Activated gamma-delta T cell treated with Interleukin-2 at 50 U/mL for 16 hours (primary cell): ENCODE results near the gene KIF1B.
"Not testable (repeated sequence)": the region's sequence is repeated elsewhere in the genome, so short reads cannot be mapped to it uniquely, and the experiment has no call there.

Experiments used
- DNase-seq: peaks from one replicate; pipeline ENCODE4 v3.0.0-alpha.2; 2020

The KIF1B gene

DNA sequence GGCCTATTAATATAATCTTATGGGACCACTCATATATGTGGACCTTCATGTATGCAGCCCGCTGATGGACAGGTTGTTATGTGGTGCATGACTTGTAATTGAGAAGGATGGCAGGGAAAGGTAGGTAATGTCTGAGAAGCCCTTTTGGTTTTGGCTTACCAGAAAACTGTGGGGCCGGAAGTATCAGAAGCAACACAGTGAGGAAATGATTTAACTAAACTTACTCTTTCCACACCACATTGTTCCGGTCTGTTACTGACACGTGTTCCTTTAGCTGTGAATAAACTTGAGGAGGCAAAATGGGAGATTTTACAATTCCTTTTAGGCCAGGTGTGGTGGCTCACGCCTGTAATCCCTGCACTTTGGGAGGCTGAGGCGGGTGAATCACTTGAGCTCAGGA, 32.4 kb downstream of the KIF1B start:
- DNase-seq = no peak

DNA sequence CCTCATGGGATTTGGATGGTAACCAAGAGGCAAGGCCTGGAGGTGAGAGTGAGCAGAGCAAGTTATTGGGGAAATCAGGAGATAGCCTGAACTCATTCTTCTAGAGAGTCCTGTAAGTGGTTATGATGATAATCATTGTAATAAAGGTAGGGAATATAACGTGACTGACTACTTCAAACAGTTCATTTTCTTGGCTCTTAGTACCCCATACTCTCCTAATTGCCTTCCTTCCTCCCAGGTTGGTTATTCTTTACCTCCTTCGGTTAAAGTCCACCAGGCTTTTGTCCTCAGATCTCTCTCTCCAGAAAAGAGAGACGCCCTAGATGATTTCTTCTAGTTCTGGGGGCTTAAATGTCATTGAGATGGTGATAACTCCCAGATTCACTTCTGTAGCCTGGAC, 35.3 kb downstream of the KIF1B start:
- DNase-seq = no peak

DNA sequence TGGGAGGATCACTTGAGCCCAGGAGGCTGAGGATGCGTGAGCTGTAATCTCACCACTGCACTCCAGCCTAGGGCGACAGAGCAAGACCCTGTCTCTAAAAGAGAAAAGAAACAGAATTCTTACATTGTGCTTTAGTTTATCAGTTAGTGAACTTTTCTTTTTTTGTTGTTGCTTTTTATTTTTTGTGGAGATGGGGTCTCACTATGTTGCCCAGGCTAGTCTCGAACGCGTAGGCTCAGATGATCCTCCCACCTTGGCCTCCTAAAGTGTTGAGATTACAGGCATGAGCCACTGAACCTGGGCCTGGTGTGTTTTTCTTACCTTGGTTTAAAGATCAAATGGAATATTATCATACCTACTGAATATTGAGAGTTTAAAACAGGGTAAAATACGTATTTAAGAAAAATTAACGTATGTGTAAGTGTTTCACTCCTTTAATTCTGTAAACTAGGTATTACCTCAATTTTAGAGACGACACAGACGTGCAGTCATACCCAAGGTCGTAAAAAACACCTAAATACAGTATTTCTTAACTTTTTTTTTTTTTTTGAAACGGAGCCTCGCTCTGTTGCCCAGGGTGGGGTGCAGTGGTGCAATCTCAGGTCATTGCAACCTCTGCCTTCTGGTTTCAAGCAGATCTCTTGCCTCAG, 39.6 kb downstream of the KIF1B start:
- no peak for DNase-seq

DNA sequence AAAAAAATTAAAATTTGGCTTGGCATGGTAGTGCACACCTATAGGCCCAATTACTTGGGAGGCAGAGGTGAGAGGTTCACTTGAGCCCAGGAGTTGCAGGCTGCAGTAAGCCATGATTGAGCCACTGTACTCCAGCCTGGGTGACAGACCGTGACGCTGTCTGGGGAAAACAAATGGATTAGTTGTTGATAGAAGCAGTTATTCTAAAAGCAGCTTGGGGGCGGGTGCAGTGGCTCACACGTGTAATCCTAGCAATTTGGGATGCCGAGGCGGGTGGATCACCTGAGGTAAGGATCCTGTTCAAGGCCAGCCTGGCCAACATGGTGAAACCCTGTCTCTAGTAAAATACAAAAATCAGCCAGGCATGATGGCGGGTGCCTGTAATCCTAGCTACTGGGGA, 40.3 kb downstream of the KIF1B start:
- DNase-seq = no peak

DNA sequence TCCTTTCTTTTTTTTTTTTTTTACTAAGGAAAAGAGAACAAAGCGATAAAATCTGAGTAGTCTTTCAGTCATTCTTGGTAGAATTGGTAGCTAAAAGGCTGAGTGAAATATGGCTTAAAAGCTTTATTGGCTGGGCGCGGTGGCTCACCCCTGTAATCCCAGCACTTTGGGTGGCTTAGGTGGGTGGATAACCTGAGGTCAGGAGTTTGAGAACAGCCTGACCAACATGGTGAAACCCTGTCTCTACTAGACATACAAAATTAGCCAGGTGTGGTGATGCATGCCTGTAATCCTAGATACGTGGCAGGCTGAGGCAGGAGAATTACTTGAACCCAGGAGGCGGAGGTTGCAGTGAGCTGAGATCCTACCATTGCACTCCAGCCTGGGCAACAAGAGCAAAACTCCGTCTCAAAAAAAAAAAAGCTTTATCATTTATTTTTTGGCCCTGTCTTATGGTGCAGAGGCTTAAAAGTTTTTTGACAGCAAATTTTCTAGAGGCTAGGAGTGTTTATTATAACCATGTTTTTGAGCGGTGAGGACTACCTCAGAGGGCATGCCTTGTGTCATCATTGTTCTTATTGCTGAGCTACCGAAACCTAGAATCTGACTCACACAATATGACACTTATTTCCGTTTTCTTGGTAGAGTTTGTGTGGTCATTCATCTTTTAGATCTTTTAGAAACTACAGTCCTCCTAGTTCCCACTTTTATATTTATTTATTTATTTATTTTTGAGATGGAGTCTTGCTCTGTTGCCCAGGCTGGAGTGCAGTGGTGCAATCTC, 41.1 kb downstream of the KIF1B start:
- not testable (repeated sequence) for DNase-seq

DNA sequence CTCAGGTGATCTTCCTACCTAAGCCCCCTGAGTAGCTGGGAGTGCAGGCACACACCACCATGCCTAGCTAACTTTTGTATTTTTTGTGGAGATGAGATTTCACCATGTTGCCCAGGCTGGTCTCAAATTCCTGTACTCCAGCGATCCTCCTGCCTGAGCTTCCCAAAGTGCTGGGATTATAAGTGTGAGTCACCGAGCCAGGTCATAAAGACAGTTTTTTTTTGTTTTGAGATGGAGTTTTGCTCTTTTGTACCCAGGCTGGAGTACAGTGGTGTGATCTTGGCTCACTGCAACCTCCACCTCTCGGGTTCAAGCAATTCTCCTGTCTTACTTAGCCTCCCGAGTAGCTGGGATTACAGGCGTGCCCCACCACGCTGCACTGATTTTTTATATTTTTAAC, 42.1 kb downstream of the KIF1B start:
- no peak for DNase-seq

DNA sequence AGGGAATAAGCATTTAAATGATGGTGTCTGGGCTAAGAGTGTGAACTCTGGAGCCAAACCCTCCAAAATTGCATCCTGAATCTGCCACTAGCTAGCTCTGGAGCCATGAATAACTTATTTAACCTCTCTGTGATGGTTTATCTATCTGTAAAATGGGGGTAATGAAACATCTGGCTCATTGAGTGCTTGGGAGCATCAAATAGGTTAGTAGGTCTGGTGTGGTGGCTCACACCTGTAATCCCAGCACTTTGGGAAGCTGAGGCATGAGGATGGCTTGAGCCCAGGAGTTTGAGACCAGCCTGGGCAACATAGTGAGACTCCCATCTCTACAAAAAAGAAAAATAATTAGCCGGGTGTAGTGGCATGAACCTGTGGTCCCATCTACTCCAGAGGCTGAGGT, 42.8 kb downstream of the KIF1B start:
- no peak for DNase-seq

DNA sequence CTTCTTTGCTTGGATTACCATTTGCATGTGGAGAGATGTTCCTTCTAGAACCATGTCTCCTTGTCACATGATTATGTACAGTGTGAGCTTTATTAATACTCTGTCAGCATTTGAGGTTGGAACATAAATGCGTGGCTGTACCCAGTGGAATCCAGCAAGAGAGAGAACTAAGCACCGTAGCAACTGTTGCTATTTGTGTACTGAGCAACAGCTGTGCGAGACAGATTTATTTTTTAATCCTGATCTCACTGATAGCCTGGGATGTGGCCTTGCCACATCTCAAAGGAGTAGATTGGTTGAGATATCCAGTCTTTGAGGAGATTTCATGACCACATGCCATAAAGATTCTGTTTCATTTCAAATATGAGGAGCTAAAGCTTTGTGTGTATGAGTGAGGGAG, 43.4 kb downstream of the KIF1B start:
- no peak for DNase-seq

DNA sequence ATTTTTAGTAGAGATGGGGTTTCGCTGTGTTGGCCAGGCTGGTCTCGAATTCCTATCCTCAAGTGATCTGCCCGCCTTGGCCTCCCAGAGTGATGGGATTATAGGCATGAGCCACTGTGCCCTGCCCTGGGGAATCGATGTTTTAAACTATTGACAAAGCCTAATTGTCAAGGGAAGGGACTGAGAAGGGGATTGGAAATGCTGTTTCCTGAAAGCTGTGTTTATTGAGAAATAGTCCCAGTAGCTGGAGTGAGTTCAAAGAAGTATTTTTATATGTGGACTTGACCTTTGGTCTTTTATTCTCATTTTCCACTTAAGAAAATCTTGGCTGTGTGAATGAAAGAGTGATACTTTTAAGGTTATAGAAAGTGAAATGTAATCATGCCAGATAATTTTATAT, 47.5 kb downstream of the KIF1B start:
- no peak for DNase-seq

DNA sequence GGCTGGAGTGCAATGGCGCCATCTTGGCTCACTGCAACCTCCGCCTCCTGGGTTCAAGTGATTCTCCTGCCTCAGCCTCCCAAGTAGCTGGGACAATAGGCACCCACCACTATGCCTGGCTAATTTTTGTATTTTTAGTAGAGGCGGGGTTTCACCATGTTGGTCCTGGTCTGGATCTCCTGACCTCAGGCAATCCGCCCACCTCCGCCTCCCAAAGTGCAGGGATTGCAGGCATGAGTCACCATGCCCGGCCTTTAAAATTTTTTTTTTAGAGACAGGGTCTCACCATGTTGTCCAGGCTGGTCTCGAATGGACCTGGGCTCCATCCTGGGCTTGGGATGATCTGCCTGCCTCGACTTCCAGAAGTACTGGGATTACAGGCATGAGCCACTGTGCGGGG, 49.2 kb downstream of the KIF1B start:
- DNase-seq = not testable (repeated sequence)

DNA sequence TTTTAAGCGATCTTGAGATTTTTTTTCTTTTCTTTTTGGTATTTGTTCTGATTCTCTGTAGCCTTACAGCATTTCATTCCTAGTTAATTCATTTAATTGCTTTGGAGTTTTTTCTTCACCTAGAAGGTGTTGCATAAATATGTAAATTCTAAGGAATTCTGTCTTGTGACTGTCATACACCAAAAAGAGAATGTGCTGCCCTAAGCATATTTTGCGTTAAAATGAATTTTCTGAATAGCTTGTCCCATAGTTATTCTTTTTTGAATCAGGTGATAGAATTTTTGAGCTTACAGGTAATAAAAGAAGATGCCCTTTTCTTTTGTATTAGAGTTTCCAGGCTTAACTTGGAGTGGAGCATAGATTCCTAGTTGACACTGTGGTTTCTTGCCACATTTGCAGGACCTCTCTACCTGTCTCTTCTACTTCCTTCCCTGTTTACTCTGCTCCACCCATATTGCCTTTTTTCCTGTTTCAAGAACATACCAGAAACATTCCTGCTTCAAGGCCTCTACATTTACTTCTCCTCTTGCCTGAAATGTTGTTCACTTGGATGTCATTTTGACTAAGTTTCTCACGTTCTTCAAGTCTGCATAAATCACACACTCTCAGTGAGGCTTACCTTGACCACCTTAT, 53.2 kb downstream of the KIF1B start:
- no peak for DNase-seq

DNA sequence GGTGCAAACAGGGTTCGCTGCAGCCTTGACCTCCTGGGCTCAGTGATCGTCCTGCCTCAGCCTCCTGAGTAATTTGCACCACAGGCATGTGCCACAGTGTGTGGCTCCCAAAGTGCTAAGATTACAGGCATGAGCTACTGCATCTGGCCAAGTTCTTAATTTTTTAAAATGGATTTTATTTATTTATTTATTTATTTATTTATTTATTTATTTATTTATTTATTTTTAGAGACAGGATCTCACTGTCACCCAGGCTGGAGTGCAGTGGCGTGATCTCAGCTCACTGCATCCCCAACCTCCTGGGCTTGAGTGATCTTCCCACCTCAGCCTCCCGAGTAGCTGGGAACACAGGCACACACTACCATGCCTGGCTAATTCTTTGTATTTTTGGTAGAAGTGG, 54.7 kb downstream of the KIF1B start:
- DNase-seq = no peak

DNA sequence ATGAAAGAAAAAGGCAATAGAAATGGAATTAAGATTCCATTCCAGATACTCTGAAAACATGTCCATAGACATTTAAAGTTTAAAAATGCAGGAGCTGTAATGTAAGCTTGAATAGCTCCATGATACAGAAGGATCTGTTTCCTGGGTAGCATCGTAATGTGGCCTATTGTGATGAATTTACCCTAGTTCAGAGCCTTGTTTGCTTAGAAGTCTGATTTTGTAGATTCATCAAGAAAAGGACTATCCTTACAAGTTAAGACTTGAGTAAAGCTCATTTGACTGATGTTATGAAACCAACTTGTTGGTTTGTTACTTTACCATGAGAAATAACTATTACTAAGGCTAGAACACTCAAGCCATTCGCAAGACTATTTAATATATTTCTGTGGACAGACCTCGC, 55.5 kb downstream of the KIF1B start:
- no peak for DNase-seq

DNA sequence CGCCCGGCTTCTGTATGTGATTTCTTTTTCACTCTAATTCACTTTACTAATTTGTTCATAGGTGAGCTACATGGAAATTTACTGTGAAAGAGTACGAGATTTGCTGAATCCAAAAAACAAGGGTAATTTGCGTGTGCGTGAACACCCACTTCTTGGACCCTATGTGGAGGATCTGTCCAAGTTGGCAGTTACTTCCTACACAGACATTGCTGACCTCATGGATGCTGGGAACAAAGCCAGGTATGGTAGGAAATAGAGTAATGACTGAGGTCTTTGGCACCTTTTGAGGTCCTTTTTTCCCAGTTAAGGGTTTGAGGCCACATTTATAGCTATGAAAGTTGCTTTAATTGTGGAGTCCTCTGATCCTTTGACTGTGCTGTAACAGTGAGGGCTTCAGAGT, 56.9 kb downstream of the KIF1B start:
- DNase-seq = no peak

DNA sequence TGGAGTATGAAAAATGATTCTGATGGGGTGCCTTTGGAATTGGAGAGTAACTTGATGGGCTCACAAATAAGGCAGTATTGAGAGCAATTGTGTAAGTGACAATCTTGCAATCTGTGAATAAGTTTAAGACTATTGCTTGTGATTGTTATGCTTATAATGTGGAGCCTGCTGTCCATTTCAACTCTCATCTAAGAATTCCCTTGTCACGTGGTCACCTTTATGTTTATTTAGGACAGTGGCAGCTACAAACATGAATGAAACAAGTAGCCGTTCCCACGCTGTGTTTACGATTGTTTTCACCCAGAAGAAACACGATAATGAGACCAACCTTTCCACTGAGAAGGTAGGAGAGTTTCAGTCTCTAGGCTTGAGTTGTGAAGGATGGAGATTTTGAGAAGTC, 57.6 kb downstream of the KIF1B start:
- DNase-seq = no peak

DNA sequence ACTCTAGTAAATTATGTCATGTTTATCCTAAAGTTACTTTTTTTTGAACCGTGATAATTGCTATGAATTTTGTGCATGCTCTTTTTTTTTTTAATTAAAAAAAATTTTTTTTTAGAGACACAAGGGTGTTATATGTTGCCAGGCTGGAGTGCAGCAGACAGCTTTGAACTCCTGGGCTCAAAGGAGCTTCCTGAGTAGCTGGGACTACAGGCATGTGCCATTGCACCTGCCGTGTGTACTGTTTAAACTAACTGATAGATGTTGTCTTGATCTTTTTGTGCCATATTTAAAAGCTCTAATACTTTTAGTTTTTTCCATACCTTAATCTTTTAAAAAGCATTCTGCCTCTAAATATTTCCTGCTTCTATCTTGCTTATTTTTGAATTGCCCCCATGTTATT, 60.7 kb downstream of the KIF1B start:
- no peak for DNase-seq

DNA sequence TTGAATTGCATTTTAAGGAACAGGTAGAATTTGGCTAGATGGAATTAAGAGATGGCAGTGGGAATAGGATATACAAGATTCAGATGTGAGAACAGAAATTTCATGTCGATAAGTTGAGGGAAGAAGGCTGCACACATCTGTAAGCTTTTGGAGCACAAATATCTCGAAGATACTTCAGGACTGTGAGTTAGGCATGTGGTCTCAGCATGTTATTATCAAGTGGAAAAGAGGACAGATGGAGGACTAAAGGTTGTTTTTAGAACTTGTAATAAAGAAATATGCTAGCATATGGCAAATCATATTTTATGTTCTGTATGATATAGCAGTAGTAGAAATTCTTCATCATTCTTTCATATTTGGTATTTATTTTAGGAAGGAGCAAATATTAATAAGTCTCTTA, 61.5 kb downstream of the KIF1B start:
- DNase-seq = no peak

DNA sequence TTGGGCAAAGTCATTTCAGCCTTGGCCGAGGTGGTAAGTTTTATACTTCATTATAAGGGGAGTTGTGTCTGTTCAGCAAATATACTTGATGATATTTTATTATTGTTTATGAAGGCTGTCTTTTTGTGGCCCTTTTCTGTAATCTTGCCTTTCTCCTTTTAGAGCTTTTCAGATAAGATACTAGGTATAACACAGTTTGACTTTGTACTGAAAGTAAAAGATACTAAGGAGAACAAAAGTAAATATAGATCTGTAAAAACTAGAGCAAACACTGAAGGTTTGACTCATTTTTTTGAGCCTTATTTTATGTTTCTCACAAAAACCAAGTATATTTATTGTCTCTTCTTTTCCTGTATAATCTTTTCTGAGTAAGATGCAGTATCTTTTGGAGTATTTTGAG, 61.9 kb downstream of the KIF1B start:
- DNase-seq = no peak

DNA sequence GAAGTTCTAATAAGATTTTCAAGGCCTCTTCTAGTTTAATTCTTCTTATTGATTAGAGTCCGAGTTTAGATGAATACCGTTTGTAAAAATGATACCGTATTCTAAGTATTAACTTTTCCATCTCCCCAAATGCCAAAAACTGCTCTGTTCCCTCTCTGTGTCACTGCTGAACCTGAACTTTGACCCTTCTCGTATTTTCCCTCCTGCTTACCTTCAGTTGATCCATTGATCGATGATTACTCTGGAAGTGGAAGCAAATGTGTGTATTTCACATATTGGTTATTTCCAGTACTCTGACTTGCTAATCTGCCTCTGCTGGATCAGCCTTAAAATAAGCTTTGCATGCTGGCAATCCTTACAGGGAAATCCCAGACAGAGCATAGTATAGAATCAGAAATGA, 68.5 kb downstream of the KIF1B start:
- DNase-seq = no peak

DNA sequence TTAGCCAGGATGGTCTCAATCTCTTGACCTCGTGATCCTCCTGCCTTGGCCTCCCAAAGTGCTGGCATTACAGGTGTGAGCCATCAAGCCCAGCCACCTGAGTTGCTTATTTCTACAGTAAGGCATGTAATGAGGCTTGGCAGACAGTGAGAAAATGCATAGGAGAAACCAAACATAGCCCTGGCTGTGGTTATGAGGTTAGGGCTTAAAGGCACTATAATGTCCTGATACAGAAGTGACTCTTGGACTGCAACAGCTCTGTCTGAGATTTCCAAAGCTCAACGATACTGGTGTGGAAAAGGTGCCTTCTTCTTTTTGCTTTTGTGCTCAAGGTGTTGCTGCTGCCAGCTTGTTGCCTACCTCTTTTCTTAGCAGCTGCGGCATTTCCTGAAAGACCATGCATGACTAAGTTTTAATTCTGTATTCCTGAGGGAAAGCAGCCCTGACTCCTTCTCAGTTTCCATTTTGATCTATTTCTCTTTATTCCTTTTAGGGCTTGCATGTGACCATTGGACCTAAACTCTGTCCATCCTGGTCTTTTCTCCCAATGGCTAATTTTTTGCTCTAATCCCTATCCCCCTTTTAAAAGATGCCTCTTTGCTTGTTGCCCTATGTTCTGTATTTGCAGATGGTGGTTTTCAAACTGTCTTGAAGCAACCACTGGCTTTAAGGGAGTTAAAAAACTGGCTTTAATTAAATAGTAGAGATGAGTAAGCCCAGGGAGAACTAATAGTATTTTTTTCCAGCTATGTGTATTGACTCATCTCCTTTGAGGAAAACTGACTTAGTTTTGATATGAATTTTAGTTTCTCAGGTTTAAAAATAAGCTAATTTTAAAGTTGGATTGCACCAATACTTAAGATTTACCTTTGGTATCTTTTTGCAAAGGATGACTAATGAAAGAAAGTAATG, 70.3 kb downstream of the KIF1B start:
- DNase-seq = no peak

DNA sequence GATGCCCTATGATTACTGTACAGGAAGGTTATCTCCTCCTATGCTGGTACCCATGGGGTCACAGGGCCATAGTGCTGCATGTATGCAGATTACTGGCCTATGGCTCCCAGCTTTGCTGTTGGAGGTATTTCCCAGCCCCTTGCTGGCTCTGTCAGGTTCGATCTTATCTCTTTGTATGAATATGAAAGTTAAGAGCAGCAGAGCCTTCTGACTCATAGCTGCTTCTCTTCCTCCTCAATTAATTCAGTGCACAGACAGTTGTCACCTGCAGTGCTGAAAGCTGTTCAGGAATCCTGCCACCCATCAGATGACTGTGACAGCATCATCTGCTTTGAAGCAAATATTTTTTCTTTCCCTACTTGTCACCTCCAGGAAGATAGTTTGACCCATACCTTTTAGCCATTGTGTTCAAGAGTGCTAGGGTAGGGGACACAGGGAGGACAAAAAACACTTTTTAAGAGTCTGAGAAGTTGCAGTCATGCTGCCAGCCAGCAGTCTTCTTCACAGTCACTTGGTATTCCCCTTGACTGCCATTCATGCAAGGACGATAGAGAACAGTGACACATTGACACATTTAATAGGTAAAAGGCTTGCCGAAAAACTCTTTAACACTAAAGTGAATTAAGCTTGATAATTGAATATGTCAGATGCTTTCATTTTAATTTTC, 73.1 kb downstream of the KIF1B start:
- DNase-seq = no peak

DNA sequence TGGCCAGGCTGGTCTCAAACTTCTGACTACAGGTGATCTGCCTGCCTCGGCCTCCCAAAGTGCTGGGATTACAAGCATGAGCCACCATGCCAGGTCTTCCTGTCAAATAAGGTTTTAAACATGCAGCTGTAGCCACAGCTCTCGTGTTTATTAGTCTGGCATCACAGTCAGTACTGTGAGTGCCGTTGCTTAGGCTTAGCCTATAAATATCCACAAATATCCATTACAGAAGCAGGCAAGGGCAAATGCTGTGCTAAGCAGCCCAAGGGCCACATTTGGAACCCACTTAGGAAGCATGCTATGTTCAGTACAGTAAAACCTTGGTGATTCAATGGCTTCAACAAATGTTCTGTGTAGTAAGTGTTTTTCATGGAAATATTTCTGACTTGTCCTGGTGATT, 75.9 kb downstream of the KIF1B start:
- DNase-seq = no peak
